ENCODE measurements around the gene MRTFA.

GRCh38 chr22:40616578-40616977 is 19.9 kb downstream of the MRTFA start:
- TF ChIP-seq, protein P1, sequence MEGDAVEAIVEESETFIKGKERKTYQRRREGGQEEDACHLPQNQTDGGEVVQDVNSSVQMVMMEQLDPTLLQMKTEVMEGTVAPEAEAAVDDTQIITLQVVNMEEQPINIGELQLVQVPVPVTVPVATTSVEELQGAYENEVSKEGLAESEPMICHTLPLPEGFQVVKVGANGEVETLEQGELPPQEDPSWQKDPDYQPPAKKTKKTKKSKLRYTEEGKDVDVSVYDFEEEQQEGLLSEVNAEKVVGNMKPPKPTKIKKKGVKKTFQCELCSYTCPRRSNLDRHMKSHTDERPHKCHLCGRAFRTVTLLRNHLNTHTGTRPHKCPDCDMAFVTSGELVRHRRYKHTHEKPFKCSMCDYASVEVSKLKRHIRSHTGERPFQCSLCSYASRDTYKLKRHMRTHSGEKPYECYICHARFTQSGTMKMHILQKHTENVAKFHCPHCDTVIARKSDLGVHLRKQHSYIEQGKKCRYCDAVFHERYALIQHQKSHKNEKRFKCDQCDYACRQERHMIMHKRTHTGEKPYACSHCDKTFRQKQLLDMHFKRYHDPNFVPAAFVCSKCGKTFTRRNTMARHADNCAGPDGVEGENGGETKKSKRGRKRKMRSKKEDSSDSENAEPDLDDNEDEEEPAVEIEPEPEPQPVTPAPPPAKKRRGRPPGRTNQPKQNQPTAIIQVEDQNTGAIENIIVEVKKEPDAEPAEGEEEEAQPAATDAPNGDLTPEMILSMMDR (conservative IDR thresholded peaks at IDR 0.05) = no peak
- TF ChIP-seq EZH2 (IDR thresholded peaks at IDR 0.05; ENCODE audit: low read depth) = no peak

Measured in PC-9 (cell line).